Posterior vena cava (tissue), 2 donors: ENCODE results near the gene TNFRSF8. TPM values are rescaled to one million over a fixed set of nuclear protein-coding genes. Genes with fewer than 3 reads are reported as not detected.

Experiments
- DNase-seq: peaks from one replicate; pipeline ENCODE4 v3.0.0-alpha.2; 2020; ENCODE audit warnings: low spot score
- intact Hi-C, 2 donors: fragments of 100-400 bp; cut with DNase I; formaldehyde crosslinking; loops; one replicate each; pipeline versions ENCODE4 v1.14.1 to v1.14.2; 2022 to 2023
- total RNA-seq, 2 donors: library from RNA; stranded (reverse); fragmentation: NEBNext Ultra II Directional; extraction: Animal tissue kit (Norgen Biotek cat#: 25700); gene quantifications; one replicate each; pipeline ENCODE4 v1.2.1, GENCODE V29; 2021
- donor health status: DM: yes; HTN: yes; CAD: no.
- donor health status: DM: yes; HTN: yes; CAD: no.

The TNFRSF8 gene
- total RNA-seq, 2 donors from 2014 or later, result 1.00 to 1.3 TPM

DNA sequence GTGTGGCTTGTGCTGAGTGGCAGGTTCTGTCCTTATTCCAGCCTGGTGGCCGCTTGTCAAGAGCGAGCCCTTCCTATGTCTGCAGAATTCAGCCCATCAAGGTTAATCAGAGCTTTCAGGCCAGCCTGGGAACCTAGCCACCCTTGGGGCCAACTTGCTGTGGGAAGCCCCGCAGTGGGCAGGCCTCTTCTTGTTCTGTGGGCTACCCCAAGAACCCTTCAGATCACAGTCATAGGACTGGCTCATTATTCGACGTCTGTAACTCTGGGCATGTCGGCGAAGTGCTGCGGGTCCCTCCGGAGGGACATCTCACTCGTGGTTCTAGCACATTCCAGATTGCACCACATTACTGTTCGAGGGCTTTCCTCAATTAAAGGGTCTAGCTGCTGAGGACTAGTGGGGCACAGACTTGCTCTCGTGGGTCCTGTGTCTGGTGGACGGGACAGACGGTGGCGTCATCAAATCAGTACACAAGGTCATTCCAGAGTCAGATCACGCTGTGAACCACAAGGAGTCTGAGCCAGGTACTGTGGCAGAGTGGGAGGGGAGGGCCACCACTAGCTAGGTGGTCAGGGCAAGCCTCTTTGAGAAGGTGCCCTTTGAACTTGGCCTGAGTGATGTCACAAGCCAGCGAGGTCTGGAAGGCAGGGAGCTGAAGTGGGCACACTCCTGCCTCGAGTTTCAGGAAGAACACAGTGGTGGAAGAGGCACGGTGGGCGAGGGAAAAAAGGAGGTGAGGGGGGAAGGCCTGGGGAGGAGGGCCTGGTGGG, 83.4 kb downstream of the TNFRSF8 start:
- intact Hi-C loops, result no loop called here
- DNase-seq, result no peak

DNA sequence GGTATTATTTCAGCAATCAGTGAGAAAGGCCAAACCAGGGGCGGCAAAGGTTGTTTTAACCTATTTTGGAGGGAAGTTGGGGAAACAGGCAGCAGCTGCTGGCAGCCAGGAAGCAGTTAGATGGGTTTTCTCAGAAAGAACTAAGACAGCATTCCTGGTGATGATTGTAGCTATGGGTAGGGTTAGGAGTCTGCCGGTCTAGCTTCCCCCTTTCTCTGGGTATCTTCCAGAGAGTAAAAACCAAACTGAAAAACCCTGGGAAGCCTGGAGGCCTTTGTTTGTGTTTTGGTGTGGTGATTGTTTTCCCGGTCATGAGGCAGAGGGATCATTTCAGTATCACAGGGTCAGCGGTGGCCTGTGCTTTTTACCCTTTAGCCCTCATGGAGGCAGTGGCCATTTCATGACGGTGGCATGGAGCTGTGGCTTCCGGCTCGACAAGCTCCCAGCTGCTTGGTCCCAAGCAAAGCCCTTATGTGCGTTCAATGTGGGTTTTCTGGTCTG, 84.1 kb downstream of the TNFRSF8 start:
- intact Hi-C loops, result no loop called here
- DNase-seq, result no peak

- DNase-seq, result no peak
- intact Hi-C loops, result no loop called here
Measured at GRCh38 chr1:12148160-12148957, 85.3 kb downstream of the TNFRSF8 start.

DNA sequence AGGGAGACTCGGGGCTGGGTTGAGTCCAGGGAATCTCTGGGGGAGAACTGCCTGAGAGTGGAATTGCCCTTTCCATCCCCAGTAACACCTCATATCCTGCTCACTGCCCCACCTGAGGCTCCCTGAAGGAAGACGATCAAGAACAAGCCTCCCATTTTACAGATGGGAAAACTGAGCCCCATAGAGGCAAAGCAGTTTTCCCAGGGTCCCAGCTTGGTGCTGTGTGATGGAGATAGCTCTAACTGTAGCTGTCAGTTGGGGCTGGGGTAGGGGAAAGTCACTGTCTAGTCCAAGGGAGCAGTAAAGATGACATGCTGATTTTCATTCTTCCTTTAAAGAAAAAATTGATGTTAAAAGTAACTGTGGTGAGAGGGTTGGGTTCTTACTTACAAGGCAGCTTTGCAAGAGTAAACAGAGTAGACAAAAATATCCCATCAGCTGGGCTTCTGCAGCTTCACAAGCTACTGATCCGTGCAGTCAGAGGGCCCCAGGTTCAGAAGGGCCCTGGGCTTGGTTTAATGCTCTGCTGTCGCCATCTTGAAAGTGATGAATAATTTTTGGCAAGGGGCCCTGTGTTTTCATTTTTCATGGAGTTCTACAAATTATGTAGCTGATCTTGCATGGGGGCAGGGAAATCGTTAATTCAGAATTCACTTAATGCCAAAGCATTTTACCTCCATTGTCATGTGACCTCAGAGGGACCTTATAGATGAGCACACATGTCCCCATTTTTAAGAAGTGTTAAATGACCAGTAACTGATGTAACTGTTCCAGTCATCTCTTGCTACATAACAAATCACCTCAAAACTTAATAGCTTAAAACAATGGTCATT, 86.1 kb downstream of the TNFRSF8 start:
- intact Hi-C loops, result no loop called here
- no peak for DNase-seq

DNA sequence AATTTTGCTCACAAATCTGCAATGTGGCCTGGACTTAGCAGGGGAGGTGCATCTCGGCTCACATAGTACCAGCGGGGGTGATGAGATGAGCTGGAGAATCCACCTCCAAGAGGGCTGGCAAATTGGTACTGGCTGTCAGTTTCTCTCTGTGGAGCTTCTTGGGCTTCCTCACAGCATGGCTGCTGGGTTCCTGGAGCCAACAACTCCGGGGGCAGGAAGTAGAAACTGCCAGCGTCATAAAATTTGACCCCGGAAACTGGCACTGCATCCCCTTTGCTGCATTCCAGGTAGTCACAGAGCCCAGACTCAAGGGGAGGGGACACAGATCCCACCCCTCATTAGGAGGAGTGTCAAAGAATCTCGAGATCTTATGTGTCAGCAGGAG, 86.7 kb downstream of the TNFRSF8 start:
- intact Hi-C loops, result no loop called here
- DNase-seq, result no peak

DNA sequence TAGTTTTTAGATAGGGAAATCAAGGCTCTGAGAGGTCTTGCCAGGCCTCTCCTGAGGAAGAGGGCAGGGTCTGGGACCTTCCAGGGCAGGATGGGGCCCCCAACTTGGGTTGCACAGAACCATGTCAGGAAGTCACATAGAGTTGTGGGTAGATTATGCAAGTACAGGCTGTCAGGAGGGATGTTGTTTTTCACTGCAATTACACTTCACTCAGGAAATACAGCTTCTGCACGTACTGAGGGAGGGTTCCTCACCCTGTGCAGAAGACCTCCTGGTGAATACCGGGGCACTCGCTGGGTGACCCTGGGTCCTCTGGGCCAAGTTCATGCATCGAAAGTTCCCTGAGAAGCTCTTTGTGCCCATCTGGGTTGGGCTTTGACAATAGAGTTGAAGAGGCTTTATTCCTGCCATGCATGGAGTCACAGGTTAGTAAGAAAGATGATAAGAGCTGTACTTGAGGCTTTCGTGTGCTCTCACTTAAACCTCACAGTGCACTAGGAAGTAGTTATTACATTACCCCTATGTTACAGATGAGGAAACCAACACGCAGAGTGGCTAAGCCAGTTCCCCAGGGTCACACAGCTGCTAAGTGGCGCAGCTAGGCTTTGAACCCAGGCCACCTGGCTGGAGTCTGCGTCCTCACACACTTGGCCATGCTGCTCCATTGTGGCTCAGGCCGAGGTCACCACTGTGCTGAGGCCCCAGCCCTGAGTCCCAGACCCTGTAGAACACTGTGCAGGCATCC, 87.5 kb downstream of the TNFRSF8 start:
- intact Hi-C loops, result no loop called here
- no peak for DNase-seq

DNA sequence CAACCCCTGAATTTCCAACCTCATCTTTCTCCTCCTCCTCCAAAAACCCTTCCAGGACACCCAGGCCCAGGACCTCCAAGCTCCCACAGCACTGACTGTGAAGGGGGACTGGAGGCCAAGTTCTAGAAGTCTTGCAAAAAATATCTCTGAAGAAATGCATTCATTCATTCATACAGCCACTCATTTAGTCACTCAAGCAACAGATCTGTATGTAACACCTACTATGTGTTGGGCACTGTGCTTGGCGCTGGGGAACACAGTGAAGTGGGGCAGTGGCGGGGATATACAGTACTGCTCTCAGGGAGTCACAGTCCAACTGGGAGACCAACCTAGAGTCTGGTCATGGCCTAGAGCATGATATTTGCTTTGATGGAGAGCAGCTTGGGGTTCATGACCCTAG, 88.4 kb downstream of the TNFRSF8 start:
- intact Hi-C loops, result no loop called here
- no peak for DNase-seq

DNA sequence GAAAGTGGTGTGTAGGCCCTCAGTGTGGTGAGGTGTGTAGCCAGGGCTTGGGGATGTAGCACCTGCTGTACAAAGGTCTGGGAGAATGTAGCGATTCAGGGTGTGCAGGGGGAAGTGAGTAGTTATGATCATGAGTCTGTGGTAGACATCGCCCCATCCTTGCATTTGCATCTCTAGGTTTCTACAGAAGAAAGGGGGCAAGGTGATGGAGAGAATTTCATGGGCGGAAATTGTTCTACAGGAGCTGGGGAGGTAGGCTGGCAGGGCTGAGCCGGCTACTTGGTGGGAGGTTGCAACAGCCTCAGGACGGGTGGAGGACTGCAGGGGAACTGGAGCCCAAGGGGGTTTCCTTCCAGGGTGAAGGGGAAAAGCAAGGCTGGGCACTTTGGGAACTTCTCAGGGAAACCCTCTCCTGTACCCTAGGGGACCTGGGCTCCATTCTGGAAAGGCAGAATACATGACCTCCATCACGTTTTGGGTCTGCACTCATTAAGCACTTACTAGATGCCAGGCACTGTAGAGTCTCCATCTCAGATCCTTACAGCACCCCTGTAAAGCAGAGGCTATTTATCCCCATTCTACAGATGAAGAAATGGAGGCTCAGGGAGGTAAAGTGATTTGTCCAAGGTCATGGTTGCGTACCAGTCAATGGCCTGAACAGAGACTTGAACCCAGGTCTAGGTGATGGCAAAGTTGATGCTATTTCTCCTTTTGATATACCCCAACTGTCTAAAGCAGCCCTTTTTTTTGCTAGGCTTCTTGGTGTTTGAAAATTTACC, 89.2 kb downstream of the TNFRSF8 start:
- DNase-seq, result no peak
- intact Hi-C loops, result no loop called here

GRCh38 chr1:12153181-12153785, 90.2 kb downstream of the TNFRSF8 start:
- intact Hi-C loops, result no loop called here
- DNase-seq, result peak; percentile 92

- DNase-seq, result no peak
- intact Hi-C loops, result no loop called here
Measured at GRCh38 chr1:12155328-12155727, 92.2 kb downstream of the TNFRSF8 start.

GRCh38 chr1:12157366-12158231, 94.5 kb downstream of the TNFRSF8 start:
- DNase-seq, result no peak
- intact Hi-C loops, result no loop called here

DNA sequence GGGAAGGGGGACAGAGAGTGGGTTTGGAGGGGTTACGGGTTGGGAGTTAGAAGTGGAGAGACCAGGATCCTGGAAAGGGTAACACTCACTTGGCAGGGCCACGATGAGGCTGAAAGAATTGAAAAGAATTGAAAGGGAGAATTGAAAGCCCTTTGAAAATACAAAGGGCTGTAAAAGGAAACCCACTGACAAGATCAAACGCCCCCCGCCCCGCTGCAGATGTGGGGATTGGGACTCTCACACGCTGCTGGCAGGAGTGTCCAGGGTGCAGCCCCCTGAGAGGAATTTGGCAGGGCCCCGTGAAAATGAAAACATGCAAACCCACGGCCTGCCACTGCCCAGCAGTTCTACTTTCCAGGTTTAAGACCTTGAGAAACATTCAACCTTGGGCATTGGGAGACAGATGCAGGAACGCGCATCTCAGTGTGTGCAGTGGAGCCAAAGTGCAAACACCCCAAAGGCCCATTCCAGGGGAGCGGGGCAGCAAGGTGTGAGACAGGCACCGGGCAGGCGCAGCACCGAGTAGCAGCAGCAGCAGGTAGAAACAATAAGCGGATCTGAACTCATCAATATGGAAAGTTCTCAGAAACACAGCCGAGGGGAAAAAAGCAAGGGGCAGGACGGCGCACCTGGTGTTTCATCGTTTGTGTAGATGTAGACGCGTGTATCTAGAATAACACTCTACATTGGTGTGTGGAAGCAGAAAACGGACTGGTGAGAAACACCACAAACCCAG, 95.4 kb downstream of the TNFRSF8 start:
- no peak for DNase-seq
- intact Hi-C loops, result no loop called here

GRCh38 chr1:12159816-12160215, 96.7 kb downstream of the TNFRSF8 start:
- intact Hi-C loops, result no loop called here
- no peak for DNase-seq

DNA sequence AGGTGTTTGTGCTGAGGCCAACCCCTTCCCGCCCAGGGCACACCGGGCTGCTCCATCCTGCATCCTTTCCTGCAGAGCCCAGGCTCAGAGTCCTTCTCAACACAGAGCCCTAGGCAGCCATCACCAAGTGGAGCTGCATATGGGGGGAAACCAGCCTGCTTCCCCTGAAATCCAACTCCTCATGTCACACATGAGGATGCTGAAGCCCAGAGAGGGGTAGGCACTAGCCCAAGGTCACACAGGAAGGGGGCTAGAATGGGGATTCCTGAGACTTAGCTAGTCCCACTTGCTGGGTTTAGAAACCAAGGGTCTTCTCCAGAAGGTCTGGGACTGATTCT, 98.2 kb downstream of the TNFRSF8 start:
- no peak for DNase-seq
- intact Hi-C loops, result no loop called here

- intact Hi-C loops, result no loop called here
- DNase-seq, result peak; percentile 97
Measured at GRCh38 chr1:12161662-12162458, 98.8 kb downstream of the TNFRSF8 start.
